GM12872 (cell line): Measurements from ENCODE around the gene CEACAM5.

ENCODE experiments used
- CTCF ChIP-seq: IDR thresholded peaks from 3 replicates; pipeline ENCODE4 v1.5.1; 2011; ENCODE audit warnings: low read depth, mild to moderate bottlenecking, low read length, moderate library complexity; ENCODE audit not compliant: insufficient read depth

CEACAM5 gene

GRCh38 chr19:41701401-41702075 is 6.9 kb upstream of the CEACAM5 start:
- TF ChIP-seq CTCF, result peak; percentile 81

GRCh38 chr19:41702171-41702651 is 6.2 kb upstream of the CEACAM5 start:
- TF ChIP-seq CTCF, result no peak

GRCh38 chr19:41703602-41704293 is 4.7 kb upstream of the CEACAM5 start:
- TF ChIP-seq CTCF, result no peak

- TF ChIP-seq CTCF, result no peak
Measured at GRCh38 chr19:41705393-41706174, 2.8 kb upstream of the CEACAM5 start.

- TF ChIP-seq CTCF, result peak; percentile 90
Measured at GRCh38 chr19:41706741-41707501, 1.5 kb upstream of the CEACAM5 start.

GRCh38 chr19:41707502-41707812 is 969 bp upstream of the CEACAM5 start:
- TF ChIP-seq CTCF, result no peak; the same call in 2 of the 3 replicates
